Transverse colon (tissue), 3 donors: Measurements from ENCODE around the gene CNTN4.

Experiments used
- CTCF ChIP-seq, 5 experiments: fragments of 200-600 bp in 3 of 5; fragments of 450-650 bp in 2 of 5; sonication (generic) in 3 of 5; IDR thresholded peaks; 1 replicate in 2 of 5; 2 replicates in 3 of 5; pipeline ENCODE4 v1.5.1; 2016 to 2017; ENCODE audit warnings: antibody characterized with exemption in 5 of 5, inconsistent platforms in 3 of 5, mild to moderate bottlenecking in 2 of 5, moderate library complexity in 1 of 5
- POLR2A ChIP-seq: fragments of 450-650 bp; IDR thresholded peaks from one replicate; pipeline ENCODE4 v1.6.1; 2016; ENCODE audit warnings: antibody characterized with exemption, mild to moderate bottlenecking, moderate library complexity

DNA sequence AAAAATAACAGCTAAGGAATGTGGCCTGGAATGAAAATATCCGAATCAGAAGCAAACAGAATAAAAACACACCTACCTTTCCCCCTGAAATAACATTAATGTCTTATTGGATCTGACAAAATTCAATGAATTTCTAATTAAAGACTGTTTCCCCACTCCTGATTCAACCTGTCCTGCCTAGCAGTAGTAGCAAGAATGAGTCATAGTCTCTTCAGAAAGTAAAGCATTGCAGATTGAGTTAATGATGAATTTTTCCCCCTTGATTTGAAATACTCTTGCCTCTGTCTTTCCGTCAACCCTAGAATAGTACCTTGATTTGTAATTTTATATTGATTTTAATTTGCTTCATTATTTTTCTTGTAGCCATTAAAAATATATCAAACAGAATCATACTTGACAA lies 212.4 kb downstream of the CNTN4 start:
- TF ChIP-seq CTCF (IDR thresholded peaks at IDR 0.05) (no peak), POLR2A (no peak)
